Measurements from ENCODE around the gene ADGRG6.

ADGRG6 gene

DNA sequence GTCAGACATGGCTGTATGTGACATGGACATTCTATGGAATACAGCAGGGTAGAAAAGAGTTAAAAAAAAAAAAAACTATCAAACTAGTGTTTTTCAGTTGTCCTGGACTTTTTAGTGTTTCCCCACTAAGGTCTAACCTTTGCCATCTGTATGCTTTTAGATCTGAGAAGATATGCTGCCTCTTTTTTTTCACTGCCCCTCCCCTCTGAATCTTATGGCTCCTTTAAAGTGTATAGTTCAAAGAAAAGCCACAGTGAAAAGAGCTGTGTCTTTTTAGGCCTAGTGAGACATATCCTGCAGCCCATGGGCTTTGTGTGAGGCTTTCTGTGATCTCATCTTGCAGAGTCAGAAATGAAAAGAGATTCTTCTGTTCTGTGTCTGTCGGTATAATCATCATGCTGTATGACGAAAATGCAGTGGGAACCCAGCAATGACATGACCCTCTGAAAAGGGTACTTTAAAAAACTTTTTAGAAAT lies 29.3 kb downstream of the ADGRG6 start:
- in situ Hi-C loops (cut with HindIII; ENCODE audit: low pct_unique_long_range_greater_than_20kb, low sequenced_read_pairs) = no loop called here
- TF ChIP-seq JUND (IDR thresholded peaks at IDR 0.05; ENCODE audit: low read depth) = no peak
- no peak for DNase-seq (ENCODE audit: low read depth in 1 of 2, low spot score in 1 of 2)

DNA sequence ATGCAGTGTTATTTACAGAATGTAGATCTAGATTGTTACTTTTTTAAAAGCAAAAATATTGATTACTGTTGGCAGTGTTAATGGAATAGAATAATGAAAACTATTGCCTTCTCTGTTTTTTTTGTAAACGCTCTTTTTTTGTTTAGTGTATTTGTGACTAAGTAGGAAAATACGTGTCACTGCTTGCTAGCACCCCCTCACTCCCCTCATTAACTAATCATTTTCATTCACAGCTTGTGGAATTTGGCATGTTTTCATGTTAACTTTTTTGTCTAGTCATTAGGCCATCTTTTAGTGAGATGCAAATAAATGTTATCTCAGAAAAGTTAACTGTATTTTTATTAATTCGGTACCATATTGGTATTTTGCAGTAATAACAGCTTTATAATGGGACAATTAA lies 29.8 kb downstream of the ADGRG6 start:
- TF ChIP-seq JUND (IDR thresholded peaks at IDR 0.05; ENCODE audit: low read depth) = no peak
- no peak for DNase-seq (ENCODE audit: low read depth in 1 of 2, low spot score in 1 of 2)
- in situ Hi-C loops (cut with HindIII; ENCODE audit: low pct_unique_long_range_greater_than_20kb, low sequenced_read_pairs) = no loop called here

DNA sequence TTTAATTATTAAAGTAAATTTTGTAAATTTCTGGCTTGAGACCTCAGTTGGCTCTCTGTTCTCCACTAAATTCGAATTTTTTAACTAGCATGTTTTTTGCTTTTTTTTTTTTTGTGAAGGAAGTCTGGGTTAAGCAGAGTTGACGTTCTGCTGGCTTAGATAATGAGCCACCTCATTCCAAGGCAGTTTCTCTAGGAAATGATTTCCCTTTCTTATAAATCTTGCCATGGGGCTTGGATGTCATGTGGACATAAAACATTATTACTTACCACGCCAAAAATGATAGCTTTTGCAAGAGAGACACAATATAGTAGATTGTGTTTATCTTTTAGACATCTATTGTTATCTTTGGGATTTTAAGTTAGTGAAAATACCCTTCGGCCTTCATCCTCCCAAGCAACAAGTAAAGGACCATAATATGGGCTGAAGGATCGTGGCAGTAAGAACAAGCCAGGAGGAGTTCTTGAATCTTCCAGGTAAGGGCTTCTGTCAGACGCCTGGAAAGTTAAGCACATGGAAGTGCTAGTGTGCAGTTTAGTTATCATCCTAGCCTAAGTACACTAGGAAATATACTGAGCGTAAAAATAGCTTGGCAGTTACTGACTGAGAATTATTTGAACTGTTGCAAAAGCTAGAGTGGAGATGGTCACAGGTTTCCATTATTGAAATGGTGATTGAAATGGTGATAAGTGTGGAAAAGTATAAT lies 30.7 kb downstream of the ADGRG6 start:
- in situ Hi-C loops (cut with HindIII; ENCODE audit: low pct_unique_long_range_greater_than_20kb, low sequenced_read_pairs) = no loop called here

DNA sequence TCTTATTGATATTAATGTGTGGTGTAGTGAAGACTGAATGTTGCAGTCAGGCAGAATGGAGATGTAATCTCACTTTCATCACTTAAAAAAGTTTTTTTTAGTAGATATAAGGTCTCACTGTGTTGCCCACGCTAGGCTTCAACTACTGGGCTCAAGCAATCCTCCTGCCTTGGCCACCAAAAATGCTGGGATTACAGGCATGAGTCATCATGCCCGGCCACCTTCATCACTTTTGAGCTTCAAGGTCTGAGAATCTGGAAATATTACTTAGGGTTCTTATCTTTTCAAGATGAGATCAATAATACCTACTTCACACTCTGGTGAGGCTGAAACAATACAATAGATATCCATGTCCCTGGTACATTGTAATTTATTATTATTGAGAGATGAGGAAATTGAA lies 31.6 kb downstream of the ADGRG6 start:
- no peak for TF ChIP-seq JUND (IDR thresholded peaks at IDR 0.05; ENCODE audit: low read depth)
- in situ Hi-C loops (cut with HindIII; ENCODE audit: low pct_unique_long_range_greater_than_20kb, low sequenced_read_pairs) = no loop called here
- DNase-seq (ENCODE audit: low read depth in 1 of 2, low spot score in 1 of 2) = no peak

More for the DNA sequence above, 30.7 kb downstream of the ADGRG6 start:
- no peak for TF ChIP-seq JUND (IDR thresholded peaks at IDR 0.05; ENCODE audit: low read depth)
- no peak for DNase-seq (ENCODE audit: low read depth in 1 of 2, low spot score in 1 of 2)

DNA sequence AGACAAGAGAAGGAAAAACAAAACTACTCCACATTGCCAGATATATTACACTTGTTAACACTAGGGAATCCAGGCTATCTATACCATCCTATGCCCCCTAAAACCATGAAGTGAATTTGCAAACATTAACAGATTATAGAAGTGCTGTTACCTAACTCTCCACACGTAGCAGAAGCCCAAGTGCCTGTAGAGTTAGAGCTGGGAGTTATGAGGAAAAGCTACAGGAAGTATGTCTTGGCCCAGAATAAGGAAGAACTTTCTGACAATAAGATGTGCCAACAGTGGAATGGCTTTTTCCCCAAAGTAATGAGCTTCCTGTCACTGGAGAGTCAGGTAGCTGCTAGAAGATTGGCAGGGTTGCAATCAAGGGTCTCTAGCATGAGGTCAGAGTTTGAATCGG lies 32.5 kb downstream of the ADGRG6 start:
- in situ Hi-C loops (cut with HindIII; ENCODE audit: low pct_unique_long_range_greater_than_20kb, low sequenced_read_pairs) = no loop called here
- DNase-seq (ENCODE audit: low read depth in 1 of 2, low spot score in 1 of 2) = peak in 1 of 2 experiments; percentile 41
- no peak for TF ChIP-seq JUND (IDR thresholded peaks at IDR 0.05; ENCODE audit: low read depth)

DNA sequence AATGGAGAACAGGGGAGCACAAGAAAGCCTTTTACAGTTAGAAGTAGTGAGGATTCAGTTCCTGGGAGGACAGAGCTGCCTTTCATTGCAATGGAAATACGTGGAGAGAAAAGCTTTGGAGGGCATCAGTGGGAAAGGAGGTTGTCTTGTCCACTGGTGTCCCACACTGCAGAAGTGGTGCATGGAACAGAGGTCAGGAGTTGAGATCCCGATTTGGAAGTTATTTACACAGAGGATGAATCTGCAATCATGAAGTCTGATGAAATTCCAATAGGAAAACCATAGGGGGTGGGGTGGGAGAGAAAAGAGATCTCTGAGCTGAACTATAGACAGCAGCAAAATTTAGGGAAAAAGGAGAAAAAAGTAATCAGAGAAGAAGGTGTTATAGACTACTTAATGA lies 33.6 kb downstream of the ADGRG6 start:
- no peak for DNase-seq (ENCODE audit: low read depth in 1 of 2, low spot score in 1 of 2)
- in situ Hi-C loops (cut with HindIII; ENCODE audit: low pct_unique_long_range_greater_than_20kb, low sequenced_read_pairs) = no loop called here
- no peak for TF ChIP-seq JUND (IDR thresholded peaks at IDR 0.05; ENCODE audit: low read depth)

DNA sequence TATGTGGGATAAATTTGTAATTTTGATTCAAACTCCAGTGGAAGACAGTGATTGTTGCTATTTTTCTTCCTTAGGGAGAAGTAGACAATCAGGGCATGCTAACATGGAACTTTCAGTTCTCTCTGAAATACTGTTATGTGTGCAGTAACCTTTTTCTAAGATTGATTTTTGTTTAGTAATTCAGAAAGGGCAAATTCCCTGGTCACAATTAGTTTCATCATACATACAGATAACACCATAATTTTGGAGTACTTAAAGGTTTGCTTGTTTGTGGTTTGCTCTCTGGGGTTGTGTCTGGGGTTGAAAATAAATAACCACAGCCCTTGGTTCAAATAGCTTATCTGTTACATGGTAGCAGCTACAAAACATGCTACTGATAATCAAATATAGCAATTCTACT lies 34.4 kb downstream of the ADGRG6 start:
- DNase-seq (ENCODE audit: low read depth in 1 of 2, low spot score in 1 of 2) = no peak
- no peak for TF ChIP-seq JUND (IDR thresholded peaks at IDR 0.05; ENCODE audit: low read depth)
- in situ Hi-C loops (cut with HindIII; ENCODE audit: low pct_unique_long_range_greater_than_20kb, low sequenced_read_pairs) = no loop called here

DNA sequence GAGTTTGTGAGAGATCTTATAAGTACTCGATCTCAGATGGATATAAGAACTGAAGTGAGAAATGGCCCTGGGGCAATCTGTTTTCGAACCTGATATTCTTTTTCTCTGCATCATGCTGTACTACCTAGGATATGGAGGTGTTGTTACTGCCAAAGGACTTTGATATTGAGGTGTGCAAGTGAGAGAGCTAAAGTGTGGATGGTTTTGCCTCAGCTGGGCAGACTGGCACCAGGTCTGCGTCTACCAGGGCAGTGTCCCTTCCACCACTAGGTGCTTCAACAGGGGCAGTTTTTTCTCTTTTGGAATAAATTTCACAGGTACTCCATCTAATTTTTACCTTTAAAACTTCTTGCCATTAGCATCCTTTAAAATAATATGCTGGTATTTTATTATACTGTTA lies 35.0 kb downstream of the ADGRG6 start:
- DNase-seq (ENCODE audit: low read depth in 1 of 2, low spot score in 1 of 2) = no peak
- no peak for TF ChIP-seq JUND (IDR thresholded peaks at IDR 0.05; ENCODE audit: low read depth)
- in situ Hi-C loops (cut with HindIII; ENCODE audit: low pct_unique_long_range_greater_than_20kb, low sequenced_read_pairs) = no loop called here

DNA sequence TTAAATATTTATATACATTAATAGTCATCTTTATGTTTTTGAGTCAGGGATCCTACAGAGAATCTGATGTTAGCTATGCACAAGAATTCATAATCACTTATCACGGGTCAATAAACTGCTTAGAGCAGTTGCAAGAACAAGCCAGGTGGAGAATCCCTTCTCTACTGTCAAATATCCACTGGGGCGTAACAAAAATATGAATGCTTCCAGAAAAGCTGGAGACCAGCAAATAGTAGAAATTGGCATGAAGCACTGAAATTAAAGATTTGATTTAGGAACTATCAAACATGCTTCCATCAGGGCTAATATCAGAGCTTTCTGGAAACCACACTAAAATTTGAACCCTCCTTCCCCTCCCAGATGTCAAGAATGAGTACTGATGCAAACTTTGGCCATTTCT lies 37.3 kb downstream of the ADGRG6 start:
- no peak for TF ChIP-seq JUND (IDR thresholded peaks at IDR 0.05; ENCODE audit: low read depth)
- in situ Hi-C loops (cut with HindIII; ENCODE audit: low pct_unique_long_range_greater_than_20kb, low sequenced_read_pairs) = no loop called here
- no peak for DNase-seq (ENCODE audit: low read depth in 1 of 2, low spot score in 1 of 2)

DNA sequence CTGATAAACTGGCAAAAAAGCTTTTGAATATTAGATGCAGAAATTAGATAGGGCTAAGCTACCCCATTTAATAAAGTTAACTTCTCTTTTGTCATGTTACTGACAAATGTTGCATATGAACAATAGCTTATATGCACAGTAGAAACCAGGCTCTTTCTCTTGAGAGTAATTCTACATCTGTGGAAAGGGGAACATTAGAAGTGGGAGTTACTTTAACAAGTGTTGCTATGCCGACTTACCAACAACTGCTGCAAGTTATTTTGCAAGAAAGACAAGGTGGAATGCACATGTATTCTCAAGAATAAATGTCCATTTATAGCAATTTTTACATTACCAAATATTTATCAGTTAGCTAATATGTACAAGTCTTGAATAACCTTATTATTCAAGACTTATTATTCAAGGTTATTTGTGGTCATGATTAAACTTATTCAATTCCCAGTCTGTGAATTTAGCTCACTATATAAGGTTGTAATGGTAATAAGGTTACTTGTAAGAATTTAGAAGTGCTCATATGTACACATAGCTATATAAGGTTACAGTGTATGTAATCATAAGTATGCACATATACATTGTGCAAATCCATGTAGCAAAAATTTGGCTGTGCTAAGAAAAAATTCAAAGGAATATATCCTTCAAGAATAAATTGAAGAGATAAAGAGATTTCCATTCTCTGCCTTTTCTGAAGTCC lies 38.3 kb downstream of the ADGRG6 start:
- in situ Hi-C loops (cut with HindIII; ENCODE audit: low pct_unique_long_range_greater_than_20kb, low sequenced_read_pairs) = no loop called here
- DNase-seq (ENCODE audit: low read depth in 1 of 2, low spot score in 1 of 2) = no peak
- TF ChIP-seq JUND (IDR thresholded peaks at IDR 0.05; ENCODE audit: low read depth) = no peak

DNA sequence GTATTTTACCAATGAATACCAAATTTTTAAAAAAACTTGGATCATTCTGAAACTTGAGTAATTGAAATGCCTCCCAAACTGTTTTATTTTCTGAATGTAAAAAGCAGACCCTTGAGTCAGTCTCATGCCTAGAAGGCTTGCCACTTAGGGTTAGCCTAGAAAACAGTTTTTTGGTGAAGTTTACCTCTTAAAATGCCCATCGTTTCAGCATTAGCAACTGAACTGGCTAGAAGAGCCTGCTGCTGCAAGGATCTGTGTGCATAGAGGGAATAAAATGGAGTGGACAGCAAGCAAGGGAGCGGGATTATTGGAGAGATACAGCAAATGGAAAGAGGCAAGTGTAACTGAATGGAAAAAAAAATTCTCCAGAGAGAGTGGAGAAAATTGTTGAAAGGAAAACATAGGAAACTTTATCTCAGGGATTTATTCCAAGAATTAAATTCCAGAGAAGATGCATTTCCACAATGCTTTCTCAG lies 40.1 kb downstream of the ADGRG6 start:
- in situ Hi-C loops (cut with HindIII; ENCODE audit: low pct_unique_long_range_greater_than_20kb, low sequenced_read_pairs) = no loop called here
- no peak for DNase-seq (ENCODE audit: low read depth in 1 of 2, low spot score in 1 of 2)

DNA sequence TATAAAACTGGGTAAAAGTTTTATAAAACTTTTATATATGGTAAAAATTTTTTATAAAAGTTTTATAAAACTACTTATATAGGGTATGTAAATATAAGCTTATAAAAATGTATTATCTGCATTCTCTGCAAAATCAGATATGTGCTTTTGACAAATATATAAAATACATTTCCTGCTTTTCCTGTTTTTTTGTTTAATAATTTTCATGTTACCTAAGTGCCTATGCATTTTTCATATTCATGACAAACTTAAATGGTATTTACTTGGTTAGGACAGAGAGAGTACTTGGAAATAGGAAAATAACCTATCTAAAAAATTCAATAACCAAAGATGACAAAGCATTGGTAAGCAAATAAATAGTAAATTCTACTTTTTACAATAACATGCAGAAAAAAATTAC lies 41.2 kb downstream of the ADGRG6 start:
- no peak for DNase-seq (ENCODE audit: low read depth in 1 of 2, low spot score in 1 of 2)
- peak; percentile 33; the same call in 1 of the 2 replicates for TF ChIP-seq JUND (IDR thresholded peaks at IDR 0.05; ENCODE audit: low read depth)
- in situ Hi-C loops (cut with HindIII; ENCODE audit: low pct_unique_long_range_greater_than_20kb, low sequenced_read_pairs) = no loop called here

More for the DNA sequence above, 40.1 kb downstream of the ADGRG6 start:
- TF ChIP-seq JUND (IDR thresholded peaks at IDR 0.05; ENCODE audit: low read depth) = no peak

DNA sequence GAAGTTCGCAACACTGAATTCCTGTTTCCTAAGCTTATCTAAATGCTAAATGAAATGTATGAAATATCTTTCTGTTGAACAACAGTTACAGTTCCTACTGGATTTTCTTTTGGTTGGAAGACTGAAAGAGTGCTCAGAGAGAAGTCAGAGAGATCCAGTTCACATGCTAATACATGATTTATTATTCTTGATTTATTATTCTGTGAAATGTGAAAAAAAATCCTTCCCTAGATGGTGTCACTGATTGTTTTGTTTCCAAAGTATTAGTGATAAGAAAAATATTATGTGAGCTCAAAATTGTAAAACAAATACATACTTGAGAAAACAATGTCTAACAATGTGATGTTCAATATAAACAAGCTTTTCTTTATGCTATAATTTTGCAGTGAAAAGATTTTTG lies 42.1 kb downstream of the ADGRG6 start:
- DNase-seq (ENCODE audit: low read depth in 1 of 2, low spot score in 1 of 2) = no peak
- no peak for TF ChIP-seq JUND (IDR thresholded peaks at IDR 0.05; ENCODE audit: low read depth)
- in situ Hi-C loops (cut with HindIII; ENCODE audit: low pct_unique_long_range_greater_than_20kb, low sequenced_read_pairs) = no loop called here
